AG04450 (cell line): ENCODE data around the gene KATNBL1. TPM values are rescaled to one million over a fixed set of nuclear protein-coding genes. Genes with fewer than 3 reads are reported as not detected.

Experiments used
- CTCF ChIA-PET: fragments of 300-600, 350-600 bp; formaldehyde crosslinking; extraction: SDS; loops from one replicate; lab custom pipeline; 2022; ENCODE audit warnings: antibody characterized with exemption, inconsistent platforms; lab: Charles Lee
- POLR2A ChIA-PET: fragments of 350-600 bp; formaldehyde crosslinking; extraction: SDS; loops from one replicate; lab custom pipeline; 2021; ENCODE audit warnings: antibody characterized with exemption, inconsistent platforms; lab: Yijun Ruan, JAX
- DNase-seq: peaks from one replicate; pipeline ENCODE4 v3.0.0-alpha.2; 2011; ENCODE audit warnings: low read depth, low spot score
- H3K27ac ChIP-seq: one replicate; pipeline ENCODE4 v1.5.1; 2012; ENCODE audit warnings: low read depth, low read length, control low read depth
- H3K27me3 ChIP-seq: one replicate; pipeline ENCODE4 v1.6.0; 2012; ENCODE audit warnings: low read length; ENCODE audit not compliant: control insufficient read depth, insufficient read depth
- H3K4me3 ChIP-seq: 2 replicates; pipeline ENCODE4 v1.5.1; 2011; ENCODE audit warnings: mild to moderate bottlenecking, low read depth, low read length, control low read depth
- H3K9me3 ChIP-seq: 2 replicates; pipeline ENCODE4 v1.5.1; 2012; ENCODE audit warnings: low read length; ENCODE audit not compliant: control insufficient read depth, insufficient read depth
- CTCF ChIP-seq: IDR thresholded peaks from 2 replicates; pipeline ENCODE4 v1.5.1; 2011; ENCODE audit warnings: low read depth, low read length, control low read depth, inconsistent platforms
- polyA plus RNA-seq: library from polyadenylated mRNA; depleted of rRNA; stranded (reverse); fragments of >200 nt; gene quantifications from 2 replicates; pipeline ENCODE4 v1.2.3, GENCODE V29; 2011

KATNBL1 gene
- polyA plus RNA-seq, 1 experiment: 46.6 TPM

GRCh38 chr15:34161329-34161963, 48.5 kb downstream of the KATNBL1 start:
- ChIA-PET POLR2A (no interaction called here), CTCF (no interaction called here)
- peaks cover 24% of the 10 kb centered on the region for H3K9me3 ChIP-seq
- TF ChIP-seq CTCF: no peak
- no peak for DNase-seq
- no peak overlapping the region for H3K4me3 ChIP-seq
- no peaks in the 10 kb centered on the region for H3K27me3 ChIP-seq
- H3K27ac ChIP-seq: no peak overlapping the region

DNA sequence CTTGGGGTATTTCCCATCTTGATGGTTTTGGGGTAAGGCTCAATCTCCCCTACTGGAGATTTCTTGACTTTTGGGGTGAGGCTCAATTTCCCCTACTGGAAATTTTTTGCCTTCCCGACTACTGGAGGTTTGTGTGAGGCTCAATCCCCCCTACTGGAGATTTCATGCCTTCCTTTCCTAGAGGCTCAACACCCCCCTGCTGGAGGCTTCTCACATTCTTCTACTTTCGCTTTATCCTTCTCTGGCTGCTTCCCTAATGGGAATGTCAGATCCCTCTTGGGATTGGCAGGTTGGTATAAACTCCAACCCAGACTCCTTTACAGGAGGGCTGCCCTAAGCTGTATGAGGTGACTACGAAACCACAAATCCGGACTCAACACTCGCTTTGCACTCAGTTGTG, 49.2 kb downstream of the KATNBL1 start:
- H3K27ac ChIP-seq: no peak overlapping the region
- POLR2A ChIA-PET: no interaction called here
- H3K27me3 ChIP-seq: no peaks in the 10 kb centered on the region
- CTCF ChIA-PET: interaction anchor here (1.1 kb wide), 1 partner anchor 51 kb away, joined by 4 read pairs; no protein-coding TSS in a partner anchor
- peaks cover 24% of the 10 kb centered on the region for H3K9me3 ChIP-seq
- H3K4me3 ChIP-seq: no peak overlapping the region
- no peak for DNase-seq
- no peak for TF ChIP-seq CTCF

- TF ChIP-seq CTCF: no peak
- ChIA-PET POLR2A (no interaction called here), CTCF (no interaction called here)
These were observed 51.5 kb downstream of the KATNBL1 start for GRCh38 chr15:34158355-34158754.

DNA sequence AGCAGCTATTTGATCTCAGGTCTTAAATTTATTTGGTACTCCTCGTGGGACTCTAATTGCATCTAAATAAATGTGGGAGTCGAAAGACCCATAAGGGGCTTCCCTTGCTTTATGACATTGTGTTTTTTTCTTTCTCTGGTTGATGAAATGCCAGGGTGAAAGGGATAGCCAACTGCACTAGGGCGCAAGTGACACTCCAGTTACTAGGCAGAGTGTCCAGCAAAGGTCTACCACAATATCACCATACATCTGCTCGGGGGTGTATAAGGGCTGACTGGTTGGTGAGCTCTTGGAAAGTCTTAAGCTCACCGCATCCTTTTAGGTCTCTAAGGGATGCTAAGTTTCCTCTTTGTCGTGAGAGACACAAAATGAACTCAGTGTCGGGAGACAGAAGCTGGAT, 54.0 kb downstream of the KATNBL1 start:
- H3K4me3 ChIP-seq: no peak overlapping the region
- H3K27me3 ChIP-seq: no peaks in the 10 kb centered on the region
- H3K27ac ChIP-seq: no peak overlapping the region
- TF ChIP-seq CTCF: no peak
- ChIA-PET POLR2A (no interaction called here), CTCF (interaction anchor here (0.6 to 1.1 kb wide), 2 partner anchors 9 to 197 kb away, joined by 3 to 7 read pairs; no protein-coding TSS in a partner anchor)
- H3K9me3 ChIP-seq: peaks cover 21% of the 10 kb centered on the region
- DNase-seq: no peak

More at GRCh38 chr15:34158355-34158754, 51.5 kb downstream of the KATNBL1 start:
- no peak overlapping the region for H3K4me3 ChIP-seq
- no peaks in the 10 kb centered on the region for H3K27me3 ChIP-seq
- H3K27ac ChIP-seq: no peak overlapping the region
- no peak for DNase-seq
- H3K9me3 ChIP-seq: peaks cover 34% of the 10 kb centered on the region

GRCh38 chr15:34154725-34155204, 55.1 kb downstream of the KATNBL1 start:
- no peak for DNase-seq
- H3K27ac ChIP-seq: no peak overlapping the region
- no peak overlapping the region for H3K4me3 ChIP-seq
- no peak for TF ChIP-seq CTCF
- ChIA-PET CTCF (interaction anchor here (1.1 kb wide), 1 partner anchor 10 kb away, joined by 3 read pairs; no protein-coding TSS in a partner anchor), POLR2A (no interaction called here)
- H3K27me3 ChIP-seq: no peaks in the 10 kb centered on the region
- H3K9me3 ChIP-seq: peaks cover 18% of the 10 kb centered on the region; the same call in 1 of the 2 replicates
